HepG2 (cell line): Measurements from ENCODE around the gene ACAP3. TPM values are rescaled to one million over a fixed set of nuclear protein-coding genes. Genes with fewer than 3 reads are reported as not detected.

ENCODE experiments used
- CBFB ChIP-seq: sonication (generic); formaldehyde crosslinking; IDR thresholded peaks from 2 replicates; pipeline ENCODE4 v1.4.0; 2020; ENCODE audit warnings: missing genetic modification reagents
- ETV5 ChIP-seq: IDR thresholded peaks from 2 replicates; pipeline ENCODE4 v1.6.1; 2018; ENCODE audit warnings: missing biosample characterization, missing genetic modification reagents, inconsistent platforms, borderline replicate concordance
- GABPB1 ChIP-seq: IDR thresholded peaks from 2 replicates; pipeline ENCODE4 v1.6.1; 2016; ENCODE audit warnings: mild to moderate bottlenecking, missing genetic modification reagents, moderate library complexity, missing compliant biosample characterization
- GLI4 ChIP-seq: sonication (generic); formaldehyde crosslinking; IDR thresholded peaks from 2 replicates; pipeline ENCODE4 v1.5.1; 2020; ENCODE audit warnings: missing genetic modification reagents, mild to moderate bottlenecking, moderate library complexity, borderline replicate concordance
- HMG20A ChIP-seq: IDR thresholded peaks from 2 replicates; pipeline ENCODE4 v1.6.1; 2016; ENCODE audit warnings: borderline replicate concordance
- KDM5B ChIP-seq: sonication (generic); formaldehyde crosslinking; IDR thresholded peaks from 2 replicates; pipeline ENCODE4 v1.4.0; 2020; ENCODE audit warnings: missing genetic modification reagents, mild to moderate bottlenecking, borderline replicate concordance
- MXI1 ChIP-seq: IDR thresholded peaks from 3 replicates; pipeline ENCODE4 v1.6.1; 2012; ENCODE audit warnings: low read depth, low read length, inconsistent platforms, borderline replicate concordance
- NR2F1 ChIP-seq, 2 experiments: fragments of 450-650 bp in 1 of 2; formaldehyde crosslinking in 1 of 2; IDR thresholded peaks; 2 replicates each; pipeline versions ENCODE4 v1.5.0 to v1.6.1; 2016 to 2020; ENCODE audit warnings: mild to moderate bottlenecking in 1 of 2, missing compliant biosample characterization in 1 of 2, missing genetic modification reagents in 1 of 2, moderate library complexity in 1 of 2
- PRPF4 ChIP-seq: fragments of 200-400 bp; formaldehyde crosslinking; IDR thresholded peaks from 2 replicates; pipeline ENCODE4 v1.6.1; 2016; ENCODE audit warnings: low read length, low read depth; ENCODE audit not compliant: poor library complexity, severe bottlenecking
- RNF2 ChIP-seq: fragments of 450-650 bp; conservative IDR thresholded peaks from 2 replicates; pipeline ENCODE4 v1.6.1; 2016; ENCODE audit warnings: low read depth
- SNAI1 ChIP-seq: sonication (generic); formaldehyde crosslinking; IDR thresholded peaks from 2 replicates; pipeline ENCODE4 v1.5.0; 2020; ENCODE audit warnings: mild to moderate bottlenecking, missing genetic modification reagents, borderline replicate concordance
- SRSF9 ChIP-seq: fragments of 200-400 bp; formaldehyde crosslinking; IDR thresholded peaks from 2 replicates; pipeline ENCODE4 v1.6.1; 2018; ENCODE audit warnings: borderline replicate concordance, mild to moderate bottlenecking, low read depth, low read length; ENCODE audit not compliant: insufficient read depth, poor library complexity, severe bottlenecking
- ZBTB21 ChIP-seq: sonication (generic); formaldehyde crosslinking; IDR thresholded peaks from 2 replicates; pipeline ENCODE4 v1.4.0; 2020; ENCODE audit warnings: missing genetic modification reagents
- ZMYM2 ChIP-seq: sonication (generic); formaldehyde crosslinking; IDR thresholded peaks from 2 replicates; pipeline ENCODE4 v1.8.0; 2022; ENCODE audit warnings: mild to moderate bottlenecking, missing genetic modification reagents
- ZNF335 ChIP-seq: sonication (generic); formaldehyde crosslinking; IDR thresholded peaks from 2 replicates; pipeline ENCODE4 v1.4.0; 2020; ENCODE audit warnings: missing genetic modification reagents
- ZNF383 ChIP-seq: sonication (generic); formaldehyde crosslinking; IDR thresholded peaks from 2 replicates; pipeline ENCODE4 v1.4.0; 2020; ENCODE audit warnings: missing genetic modification reagents, mild to moderate bottlenecking, borderline replicate concordance
- ZNF446 ChIP-seq: sonication (generic); formaldehyde crosslinking; IDR thresholded peaks from 2 replicates; pipeline ENCODE4 v1.5.0; 2020; ENCODE audit warnings: mild to moderate bottlenecking, missing genetic modification reagents
- ZNF570 ChIP-seq: sonication (generic); formaldehyde crosslinking; IDR thresholded peaks from 2 replicates; pipeline ENCODE4 v1.4.0; 2020; ENCODE audit warnings: mild to moderate bottlenecking, missing genetic modification reagents, borderline replicate concordance
- ZNF7 ChIP-seq: IDR thresholded peaks from 2 replicates; pipeline ENCODE4 v1.6.1; 2016; ENCODE audit warnings: missing biosample characterization, missing genetic modification reagents
- ZNF703 ChIP-seq: sonication (generic); formaldehyde crosslinking; IDR thresholded peaks from 2 replicates; pipeline ENCODE4 v1.5.1; 2020; ENCODE audit warnings: missing genetic modification reagents, mild to moderate bottlenecking, moderate library complexity, borderline replicate concordance
- ZNF713 ChIP-seq: sonication (generic); formaldehyde crosslinking; IDR thresholded peaks from 2 replicates; pipeline ENCODE4 v1.4.0; 2020; ENCODE audit warnings: mild to moderate bottlenecking, missing genetic modification reagents
- ZNF781 ChIP-seq: sonication (generic); formaldehyde crosslinking; IDR thresholded peaks from 2 replicates; pipeline ENCODE4 v1.5.1; 2020; ENCODE audit warnings: borderline replicate concordance, mild to moderate bottlenecking, missing genetic modification reagents; ENCODE audit errors: not compliant biosample characterization
- polyA plus RNA-seq, 8 experiments: library from polyadenylated mRNA; depleted of rRNA in 3 of 8; stranded (reverse) in 7 of 8; unstranded in 1 of 8; fragments of >200 nt; fragmentation: Illumina TruSeq in 4 of 8; extraction: Trizol in 4 of 8; gene quantifications; 2 replicates each; pipeline versions ENCODE4 v1.2.1 to v1.2.3, GENCODE V29; 2011 to 2016; ENCODE audit warnings: low read depth in 4 of 8, missing spikeins in 1 of 8, mixed read lengths in 1 of 8; ENCODE audit not compliant: insufficient read depth in 1 of 8
- total RNA-seq, 5 experiments: library from RNA; depleted of rRNA; stranded (reverse); fragments of >200 nt; fragmentation: Illumina TruSeq; extraction: Trizol; gene quantifications; 2 replicates each; pipeline ENCODE4 v1.2.3, GENCODE V29; 2016; ENCODE audit warnings: low read depth in 1 of 5
- TF ChIP-seq, protein P1 (sequence below): sonication (generic); formaldehyde crosslinking; IDR thresholded peaks from 2 replicates; pipeline ENCODE4 v1.4.0; 2020; ENCODE audit warnings: missing genetic modification reagents

Gene ACAP3
- total and polyA plus RNA-seq, 2 of the 13 experiments (the other 11 are each of a cell fraction or from before 2014, with no cell fraction given) = 29.4 to 50.8 TPM

DNA sequence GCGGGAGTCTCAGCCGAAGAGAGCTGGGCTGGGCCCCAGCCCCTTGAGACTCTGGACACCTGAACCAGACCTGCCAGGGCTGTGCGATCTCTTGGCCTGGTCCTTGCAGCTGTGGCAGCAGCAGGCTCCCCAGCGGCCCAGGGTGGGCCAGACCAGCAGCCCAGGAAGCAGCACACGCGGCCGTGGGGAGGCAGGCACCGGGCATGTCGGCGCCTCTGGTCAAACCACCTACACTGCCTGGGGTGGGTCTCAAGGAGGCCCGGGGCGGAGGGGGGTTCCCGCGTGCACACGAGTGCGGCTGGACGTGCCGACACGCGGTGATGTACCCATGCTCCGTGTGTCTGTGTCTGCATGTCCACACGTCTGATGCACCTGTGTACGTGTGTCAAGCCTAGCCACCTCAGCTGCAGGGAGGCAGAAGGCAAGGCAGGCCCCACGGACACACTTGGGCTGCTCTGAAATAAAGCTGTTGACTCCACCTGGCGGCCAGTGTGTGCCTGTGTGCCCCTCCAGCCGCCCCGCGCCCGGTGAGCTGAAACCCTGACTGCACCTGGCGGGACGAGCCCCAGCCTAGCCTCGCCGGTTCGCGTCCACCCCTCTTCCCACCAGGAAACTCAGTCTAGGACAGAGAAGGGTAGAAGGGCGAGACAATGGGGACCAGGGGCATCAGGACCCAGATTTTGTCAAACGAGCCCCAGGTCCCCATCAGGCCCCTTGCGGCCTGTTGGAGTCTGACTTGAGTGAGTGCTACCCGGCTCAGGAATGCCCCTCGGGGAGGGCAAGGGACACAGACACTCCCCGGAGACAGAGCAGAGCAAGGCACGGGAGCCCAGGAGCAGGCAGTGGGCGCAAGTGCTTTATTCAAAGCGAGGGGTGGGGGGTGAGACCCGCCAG lies 15.9 kb downstream of the ACAP3 start (continued):
- TF ChIP-seq MXI1 (0 out of 3 replicates have a peak, but pooled peaks have one; percentile 28), ETV5 (CRISPR knock-in tag) (no peak), KDM5B (CRISPR knock-in tag) (peak; percentile 51; the same call in 1 of the 2 replicates), ZNF703 (CRISPR knock-in tag) (no peak), CBFB (CRISPR knock-in tag) (no peak), ZNF570 (CRISPR knock-in tag) (no peak), ZBTB21 (CRISPR knock-in tag) (no peak), ZNF446 (no peak; the same call in 1 of the 2 replicates), ZMYM2 (CRISPR knock-in tag) (no peak), ZNF7 (CRISPR knock-in tag) (no peak), SRSF9 (no peak), ZNF383 (CRISPR knock-in tag) (no peak), NR2F1 (CRISPR knock-in tag; IDR thresholded peaks at IDR 0.05) (no peak), HMG20A (no peak), RNF2 (no peak), ZNF335 (no peak), GLI4 (no peak), GABPB1 (no peak), PRPF4 (no peak), ZNF713 (peak; percentile 72; the same call in 1 of the 2 replicates), SNAI1 (0 out of 2 replicates have a peak, but pooled peaks have one; percentile 43), ZNF781 (CRISPR knock-in tag) (no peak)
- TF ChIP-seq, protein P1, sequence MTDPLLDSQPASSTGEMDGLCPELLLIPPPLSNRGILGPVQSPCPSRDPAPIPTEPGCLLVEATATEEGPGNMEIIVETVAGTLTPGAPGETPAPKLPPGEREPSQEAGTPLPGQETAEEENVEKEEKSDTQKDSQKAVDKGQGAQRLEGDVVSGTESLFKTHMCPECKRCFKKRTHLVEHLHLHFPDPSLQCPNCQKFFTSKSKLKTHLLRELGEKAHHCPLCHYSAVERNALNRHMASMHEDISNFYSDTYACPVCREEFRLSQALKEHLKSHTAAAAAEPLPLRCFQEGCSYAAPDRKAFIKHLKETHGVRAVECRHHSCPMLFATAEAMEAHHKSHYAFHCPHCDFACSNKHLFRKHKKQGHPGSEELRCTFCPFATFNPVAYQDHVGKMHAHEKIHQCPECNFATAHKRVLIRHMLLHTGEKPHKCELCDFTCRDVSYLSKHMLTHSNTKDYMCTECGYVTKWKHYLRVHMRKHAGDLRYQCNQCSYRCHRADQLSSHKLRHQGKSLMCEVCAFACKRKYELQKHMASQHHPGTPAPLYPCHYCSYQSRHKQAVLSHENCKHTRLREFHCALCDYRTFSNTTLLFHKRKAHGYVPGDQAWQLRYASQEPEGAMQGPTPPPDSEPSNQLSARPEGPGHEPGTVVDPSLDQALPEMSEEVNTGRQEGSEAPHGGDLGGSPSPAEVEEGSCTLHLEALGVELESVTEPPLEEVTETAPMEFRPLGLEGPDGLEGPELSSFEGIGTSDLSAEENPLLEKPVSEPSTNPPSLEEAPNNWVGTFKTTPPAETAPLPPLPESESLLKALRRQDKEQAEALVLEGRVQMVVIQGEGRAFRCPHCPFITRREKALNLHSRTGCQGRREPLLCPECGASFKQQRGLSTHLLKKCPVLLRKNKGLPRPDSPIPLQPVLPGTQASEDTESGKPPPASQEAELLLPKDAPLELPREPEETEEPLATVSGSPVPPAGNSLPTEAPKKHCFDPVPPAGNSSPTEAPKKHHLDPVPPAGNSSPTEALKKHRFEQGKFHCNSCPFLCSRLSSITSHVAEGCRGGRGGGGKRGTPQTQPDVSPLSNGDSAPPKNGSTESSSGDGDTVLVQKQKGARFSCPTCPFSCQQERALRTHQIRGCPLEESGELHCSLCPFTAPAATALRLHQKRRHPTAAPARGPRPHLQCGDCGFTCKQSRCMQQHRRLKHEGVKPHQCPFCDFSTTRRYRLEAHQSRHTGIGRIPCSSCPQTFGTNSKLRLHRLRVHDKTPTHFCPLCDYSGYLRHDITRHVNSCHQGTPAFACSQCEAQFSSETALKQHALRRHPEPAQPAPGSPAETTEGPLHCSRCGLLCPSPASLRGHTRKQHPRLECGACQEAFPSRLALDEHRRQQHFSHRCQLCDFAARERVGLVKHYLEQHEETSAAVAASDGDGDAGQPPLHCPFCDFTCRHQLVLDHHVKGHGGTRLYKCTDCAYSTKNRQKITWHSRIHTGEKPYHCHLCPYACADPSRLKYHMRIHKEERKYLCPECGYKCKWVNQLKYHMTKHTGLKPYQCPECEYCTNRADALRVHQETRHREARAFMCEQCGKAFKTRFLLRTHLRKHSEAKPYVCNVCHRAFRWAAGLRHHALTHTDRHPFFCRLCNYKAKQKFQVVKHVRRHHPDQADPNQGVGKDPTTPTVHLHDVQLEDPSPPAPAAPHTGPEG (CRISPR knock-in tag) = no peak
